Measurements from ENCODE around the gene DLX1. TPM values are rescaled to one million over a fixed set of nuclear protein-coding genes. Genes with fewer than 3 reads are reported as not detected.
A peak's percentile ranks its signal among the peaks of the same experiment; 100 is the strongest.

Gene DLX1
- total RNA-seq, 4 donors from 2014 or later, result not detected

DNA sequence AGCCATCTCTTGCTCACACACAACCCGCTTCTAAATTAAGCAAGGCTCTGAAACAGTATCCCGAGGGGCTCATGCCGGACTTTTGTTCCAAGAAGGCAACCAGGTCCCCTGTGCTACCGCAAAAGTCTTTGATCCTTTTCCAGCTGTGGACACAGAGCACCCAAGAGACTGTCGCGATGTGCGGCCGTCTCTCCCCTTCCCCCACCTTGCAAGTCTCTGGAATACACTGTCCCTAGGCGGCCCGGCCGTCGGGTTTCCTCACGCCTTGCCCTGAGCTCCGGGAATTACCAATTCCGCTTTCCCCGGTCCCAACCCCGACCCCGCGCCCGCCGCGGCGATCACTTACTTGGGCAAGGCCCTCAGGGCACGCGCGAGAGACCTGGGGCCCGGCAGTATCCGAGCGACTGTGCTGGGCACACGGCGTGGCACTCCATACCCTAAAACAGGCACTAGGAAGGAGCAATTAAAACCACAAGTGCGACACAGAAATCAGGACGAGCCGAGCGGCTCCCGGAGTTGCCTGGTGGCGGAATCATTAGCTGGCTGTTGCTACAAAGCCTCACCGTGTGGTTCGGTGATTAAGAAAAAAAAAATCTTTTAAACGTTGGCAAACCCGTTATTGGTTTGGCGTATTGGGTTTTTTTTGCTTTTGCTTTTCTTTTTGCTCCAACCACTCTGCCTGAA is 2.2 kb upstream of the DLX1 start:
- Histone ChIP-seq H3K4me3 (no peak overlapping the region), H3K27ac (no peak overlapping the region), H3K9me3 (peaks cover 0 to 10% (median 0%) of the 10 kb centered on the region in 4 donors), H3K36me3 (no peaks in the 10 kb centered on the region), H3K27me3 (peaks cover 4 to 74% of the 10 kb centered on the region in 2 donors), H3K4me1 (peaks cover 3 to 44% (median 21%) of the 10 kb centered on the region in 4 donors)
- TF ChIP-seq, protein P1, sequence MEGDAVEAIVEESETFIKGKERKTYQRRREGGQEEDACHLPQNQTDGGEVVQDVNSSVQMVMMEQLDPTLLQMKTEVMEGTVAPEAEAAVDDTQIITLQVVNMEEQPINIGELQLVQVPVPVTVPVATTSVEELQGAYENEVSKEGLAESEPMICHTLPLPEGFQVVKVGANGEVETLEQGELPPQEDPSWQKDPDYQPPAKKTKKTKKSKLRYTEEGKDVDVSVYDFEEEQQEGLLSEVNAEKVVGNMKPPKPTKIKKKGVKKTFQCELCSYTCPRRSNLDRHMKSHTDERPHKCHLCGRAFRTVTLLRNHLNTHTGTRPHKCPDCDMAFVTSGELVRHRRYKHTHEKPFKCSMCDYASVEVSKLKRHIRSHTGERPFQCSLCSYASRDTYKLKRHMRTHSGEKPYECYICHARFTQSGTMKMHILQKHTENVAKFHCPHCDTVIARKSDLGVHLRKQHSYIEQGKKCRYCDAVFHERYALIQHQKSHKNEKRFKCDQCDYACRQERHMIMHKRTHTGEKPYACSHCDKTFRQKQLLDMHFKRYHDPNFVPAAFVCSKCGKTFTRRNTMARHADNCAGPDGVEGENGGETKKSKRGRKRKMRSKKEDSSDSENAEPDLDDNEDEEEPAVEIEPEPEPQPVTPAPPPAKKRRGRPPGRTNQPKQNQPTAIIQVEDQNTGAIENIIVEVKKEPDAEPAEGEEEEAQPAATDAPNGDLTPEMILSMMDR (IDR thresholded peaks at IDR 0.05), result no peak
- no peak for DNase-seq

GRCh38 chr2:172083628-172084394 is 1.5 kb upstream of the DLX1 start:
- Histone ChIP-seq H3K4me3 (peak overlapping the region in 1 of 4 donors; percentile 42), H3K9me3 (peaks cover 0 to 16% (median 0%) of the 10 kb centered on the region in 4 donors), H3K27ac (no peak overlapping the region), H3K36me3 (no peaks in the 10 kb centered on the region), H3K4me1 (peaks cover 3 to 44% (median 21%) of the 10 kb centered on the region in 4 donors), H3K27me3 (peaks cover 4 to 81% of the 10 kb centered on the region in 2 donors)
- TF ChIP-seq, protein P1 (IDR thresholded peaks at IDR 0.05), result no peak
- no peak for TF ChIP-seq POLR2A (IDR thresholded peaks at IDR 0.05)
- no peak for DNase-seq

DNA sequence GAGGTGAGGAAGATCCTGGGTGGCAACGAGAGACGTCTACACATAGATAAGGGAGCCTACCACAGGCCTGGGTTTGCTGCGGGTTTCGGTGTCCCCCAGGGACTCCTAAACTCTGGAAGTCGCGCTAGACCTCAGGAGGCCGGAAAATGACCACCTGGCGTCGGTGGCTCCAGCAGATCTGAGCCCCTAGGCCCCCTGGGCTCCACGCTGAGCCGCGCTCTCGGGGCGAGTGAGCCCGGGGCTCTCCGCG is 987 bp upstream of the DLX1 start:
- Histone ChIP-seq H3K4me1 (peaks cover 3 to 44% (median 21%) of the 10 kb centered on the region in 4 donors), H3K36me3 (no peaks in the 10 kb centered on the region), H3K27ac (no peak overlapping the region), H3K4me3 (peak overlapping the region in 3 of 4 donors; percentile 42 to 51 (median 49)), H3K9me3 (peaks cover 0 to 16% (median 0%) of the 10 kb centered on the region in 4 donors), H3K27me3 (peaks cover 4 to 86% of the 10 kb centered on the region in 2 donors)
- TF ChIP-seq, protein P1 (IDR thresholded peaks at IDR 0.05), result no peak
- TF ChIP-seq POLR2A (IDR thresholded peaks at IDR 0.05), result no peak
- no peak for DNase-seq

- DNase-seq, result peak in 2 of 3 donors; percentile 73 to 74
- peaks cover 4 to 91% of the 10 kb centered on the region in 2 donors for H3K27me3 ChIP-seq
- H3K4me3 ChIP-seq, result peak overlapping the region; percentile 14 to 51 (median 46)
- H3K36me3 ChIP-seq, result no peaks in the 10 kb centered on the region
- peaks cover 3 to 44% (median 21%) of the 10 kb centered on the region in 4 donors for H3K4me1 ChIP-seq
- H3K27ac ChIP-seq, result no peak overlapping the region
- no peak for TF ChIP-seq POLR2A (IDR thresholded peaks at IDR 0.05)
- TF ChIP-seq, protein P1 (IDR thresholded peaks at IDR 0.05), result no peak
- peaks cover 0 to 16% (median 0%) of the 10 kb centered on the region in 4 donors for H3K9me3 ChIP-seq
Observed at GRCh38 chr2:172084645-172085459, 455 bp upstream of the DLX1 start.

All from Peyer's patch (tissue), 4 donors.